Measurements from ENCODE around the gene MGAT5. TPM values are rescaled to one million over a fixed set of nuclear protein-coding genes. Genes with fewer than 3 reads are reported as not detected.
A peak's percentile ranks its signal among the peaks of the same experiment; 100 is the strongest.

The MGAT5 gene
- polyA plus RNA-seq, 1 donor = 19.0 TPM

GRCh38 chr2:134389381-134389780 is 135.5 kb downstream of the MGAT5 start:
- H3K4me1 ChIP-seq (ENCODE audit: control insufficient read depth, insufficient read depth, low read length) = peaks cover 20% of the 10 kb centered on the region
- H3K27ac ChIP-seq (ENCODE audit: low read length) = no peak overlapping the region
- no peaks in the 10 kb centered on the region for H3K9me3 ChIP-seq (ENCODE audit: control insufficient read depth, low read depth, low read length)
- H3K27me3 ChIP-seq (ENCODE audit: control insufficient read depth, insufficient read depth, low read length) = no peaks in the 10 kb centered on the region
- WGBS (ENCODE audit: insufficient coverage, low lambda C conversion rate) = 100% methylated on average over 1 of the region's 1 CpG
- H3K36me3 ChIP-seq (ENCODE audit: control insufficient read depth, insufficient read depth, low read length) = peaks cover 3% of the 10 kb centered on the region
- H3K4me3 ChIP-seq (ENCODE audit: low read length) = no peak overlapping the region
- DNase-seq = no peak

GRCh38 chr2:134391751-134392160 is 137.9 kb downstream of the MGAT5 start:
- no peak overlapping the region for H3K27ac ChIP-seq (ENCODE audit: low read length)
- WGBS (ENCODE audit: insufficient coverage, low lambda C conversion rate) = no CpG with 5 or more reads among the region's 2 CpGs

GRCh38 chr2:134392442-134393074 is 138.7 kb downstream of the MGAT5 start:
- Histone ChIP-seq H3K9me3 (ENCODE audit: control insufficient read depth, low read depth, low read length) (no peaks in the 10 kb centered on the region), H3K36me3 (ENCODE audit: control insufficient read depth, insufficient read depth, low read length) (peaks cover 3% of the 10 kb centered on the region), H3K27me3 (ENCODE audit: control insufficient read depth, insufficient read depth, low read length) (no peaks in the 10 kb centered on the region), H3K27ac (ENCODE audit: low read length) (no peak overlapping the region), H3K4me3 (ENCODE audit: low read length) (no peak overlapping the region), H3K4me1 (ENCODE audit: control insufficient read depth, insufficient read depth, low read length) (peaks cover 36% of the 10 kb centered on the region)
- 100% methylated on average over 1 of the region's 7 CpGs for whole genome bisulfite sequencing (ENCODE audit: insufficient coverage, low lambda C conversion rate)
- DNase-seq = no peak

More at GRCh38 chr2:134391751-134392160, 137.9 kb downstream of the MGAT5 start:
- Histone ChIP-seq H3K36me3 (ENCODE audit: control insufficient read depth, insufficient read depth, low read length) (no peaks in the 10 kb centered on the region), H3K27me3 (ENCODE audit: control insufficient read depth, insufficient read depth, low read length) (no peaks in the 10 kb centered on the region), H3K4me1 (ENCODE audit: control insufficient read depth, insufficient read depth, low read length) (peaks cover 28% of the 10 kb centered on the region), H3K4me3 (ENCODE audit: low read length) (no peak overlapping the region), H3K9me3 (ENCODE audit: control insufficient read depth, low read depth, low read length) (no peaks in the 10 kb centered on the region)
- peak; percentile 51 to 77 for DNase-seq

- no peaks in the 10 kb centered on the region for H3K27me3 ChIP-seq (ENCODE audit: control insufficient read depth, insufficient read depth, low read length)
- peaks cover 3% of the 10 kb centered on the region for H3K36me3 ChIP-seq (ENCODE audit: control insufficient read depth, insufficient read depth, low read length)
- no peak overlapping the region for H3K27ac ChIP-seq (ENCODE audit: low read length)
- DNase-seq = peak in 1 of 2 donors; percentile 63
- H3K9me3 ChIP-seq (ENCODE audit: control insufficient read depth, low read depth, low read length) = no peaks in the 10 kb centered on the region
- peaks cover 36% of the 10 kb centered on the region for H3K4me1 ChIP-seq (ENCODE audit: control insufficient read depth, insufficient read depth, low read length)
- H3K4me3 ChIP-seq (ENCODE audit: low read length) = no peak overlapping the region
- 80% methylated on average over 2 of the region's 3 CpGs for WGBS (ENCODE audit: insufficient coverage, low lambda C conversion rate)
Observed at GRCh38 chr2:134393075-134393461, 139.2 kb downstream of the MGAT5 start.

GRCh38 chr2:134395779-134396178 is 141.9 kb downstream of the MGAT5 start:
- H3K4me1 ChIP-seq (ENCODE audit: control insufficient read depth, insufficient read depth, low read length) = peaks cover 36% of the 10 kb centered on the region
- DNase-seq = no peak
- peaks cover 4% of the 10 kb centered on the region for H3K36me3 ChIP-seq (ENCODE audit: control insufficient read depth, insufficient read depth, low read length)
- no peak overlapping the region for H3K4me3 ChIP-seq (ENCODE audit: low read length)
- H3K27me3 ChIP-seq (ENCODE audit: control insufficient read depth, insufficient read depth, low read length) = no peaks in the 10 kb centered on the region
- H3K9me3 ChIP-seq (ENCODE audit: control insufficient read depth, low read depth, low read length) = no peaks in the 10 kb centered on the region
- no CpG with 5 or more reads among the region's 1 CpG for WGBS (ENCODE audit: insufficient coverage, low lambda C conversion rate)
- H3K27ac ChIP-seq (ENCODE audit: low read length) = no peak overlapping the region

- H3K4me1 ChIP-seq (ENCODE audit: control insufficient read depth, insufficient read depth, low read length) = peaks cover 34% of the 10 kb centered on the region
- no peaks in the 10 kb centered on the region for H3K9me3 ChIP-seq (ENCODE audit: control insufficient read depth, low read depth, low read length)
- no peak overlapping the region for H3K4me3 ChIP-seq (ENCODE audit: low read length)
- WGBS (ENCODE audit: insufficient coverage, low lambda C conversion rate) = no CpG with 5 or more reads among the region's 6 CpGs
- H3K36me3 ChIP-seq (ENCODE audit: control insufficient read depth, insufficient read depth, low read length) = peaks cover 4% of the 10 kb centered on the region
- peak; percentile 77 to 87 for DNase-seq
- peak overlapping the region; percentile 66 for H3K27ac ChIP-seq (ENCODE audit: low read length)
- H3K27me3 ChIP-seq (ENCODE audit: control insufficient read depth, insufficient read depth, low read length) = no peaks in the 10 kb centered on the region
Observed at GRCh38 chr2:134396493-134396892, 142.6 kb downstream of the MGAT5 start.

- no peak overlapping the region for H3K4me3 ChIP-seq (ENCODE audit: low read length)
- no peak for DNase-seq
- H3K4me1 ChIP-seq (ENCODE audit: control insufficient read depth, insufficient read depth, low read length) = peaks cover 28% of the 10 kb centered on the region
- no CpG with 5 or more reads among the region's 7 CpGs for WGBS (ENCODE audit: insufficient coverage, low lambda C conversion rate)
- no peaks in the 10 kb centered on the region for H3K9me3 ChIP-seq (ENCODE audit: control insufficient read depth, low read depth, low read length)
- peak overlapping the region; percentile 66 for H3K27ac ChIP-seq (ENCODE audit: low read length)
- peaks cover 4% of the 10 kb centered on the region for H3K36me3 ChIP-seq (ENCODE audit: control insufficient read depth, insufficient read depth, low read length)
- no peaks in the 10 kb centered on the region for H3K27me3 ChIP-seq (ENCODE audit: control insufficient read depth, insufficient read depth, low read length)
Observed at GRCh38 chr2:134397146-134397896, 143.4 kb downstream of the MGAT5 start.

- Histone ChIP-seq H3K27ac (ENCODE audit: low read length) (no peak overlapping the region), H3K27me3 (ENCODE audit: control insufficient read depth, insufficient read depth, low read length) (no peaks in the 10 kb centered on the region), H3K4me1 (ENCODE audit: control insufficient read depth, insufficient read depth, low read length) (peaks cover 19% of the 10 kb centered on the region), H3K4me3 (ENCODE audit: low read length) (no peak overlapping the region), H3K9me3 (ENCODE audit: control insufficient read depth, low read depth, low read length) (no peaks in the 10 kb centered on the region), H3K36me3 (ENCODE audit: control insufficient read depth, insufficient read depth, low read length) (peaks cover 9% of the 10 kb centered on the region)
- WGBS (ENCODE audit: insufficient coverage, low lambda C conversion rate) = 86% methylated on average over 2 of the region's 6 CpGs
- no peak for DNase-seq
Observed at GRCh38 chr2:134398300-134398699, 144.4 kb downstream of the MGAT5 start.

GRCh38 chr2:134399096-134399495 is 145.2 kb downstream of the MGAT5 start:
- Histone ChIP-seq H3K4me3 (ENCODE audit: low read length) (no peak overlapping the region), H3K36me3 (ENCODE audit: control insufficient read depth, insufficient read depth, low read length) (peaks cover 13% of the 10 kb centered on the region), H3K27me3 (ENCODE audit: control insufficient read depth, insufficient read depth, low read length) (no peaks in the 10 kb centered on the region), H3K9me3 (ENCODE audit: control insufficient read depth, low read depth, low read length) (no peaks in the 10 kb centered on the region), H3K27ac (ENCODE audit: low read length) (no peak overlapping the region), H3K4me1 (ENCODE audit: control insufficient read depth, insufficient read depth, low read length) (peaks cover 16% of the 10 kb centered on the region)
- no peak for DNase-seq
- WGBS (ENCODE audit: insufficient coverage, low lambda C conversion rate) = 100% methylated on average over 1 of the region's 2 CpGs

GRCh38 chr2:134401081-134401497 is 147.2 kb downstream of the MGAT5 start:
- Histone ChIP-seq H3K27me3 (ENCODE audit: control insufficient read depth, insufficient read depth, low read length) (no peaks in the 10 kb centered on the region), H3K9me3 (ENCODE audit: control insufficient read depth, low read depth, low read length) (no peaks in the 10 kb centered on the region), H3K36me3 (ENCODE audit: control insufficient read depth, insufficient read depth, low read length) (peaks cover 14% of the 10 kb centered on the region), H3K27ac (ENCODE audit: low read length) (no peak overlapping the region), H3K4me3 (ENCODE audit: low read length) (no peak overlapping the region), H3K4me1 (ENCODE audit: control insufficient read depth, insufficient read depth, low read length) (peaks cover 12% of the 10 kb centered on the region)
- 100% methylated on average over 2 of the region's 5 CpGs for WGBS (ENCODE audit: insufficient coverage, low lambda C conversion rate)
- DNase-seq = no peak
